CD4-positive, alpha-beta T cell treated with Interleukin-2 at 100 ng/mL for 4 hours (primary cell): Measurements from ENCODE around the gene IFITM1.
"Not testable (repeated sequence)": the region's sequence is repeated elsewhere in the genome, so short reads cannot be mapped to it uniquely, and the experiment has no call there.

Experiments
- DNase-seq: peaks from one replicate; pipeline ENCODE4 v3.0.0-alpha.2; 2020; ENCODE audit warnings: low spot score

The IFITM1 gene

DNA sequence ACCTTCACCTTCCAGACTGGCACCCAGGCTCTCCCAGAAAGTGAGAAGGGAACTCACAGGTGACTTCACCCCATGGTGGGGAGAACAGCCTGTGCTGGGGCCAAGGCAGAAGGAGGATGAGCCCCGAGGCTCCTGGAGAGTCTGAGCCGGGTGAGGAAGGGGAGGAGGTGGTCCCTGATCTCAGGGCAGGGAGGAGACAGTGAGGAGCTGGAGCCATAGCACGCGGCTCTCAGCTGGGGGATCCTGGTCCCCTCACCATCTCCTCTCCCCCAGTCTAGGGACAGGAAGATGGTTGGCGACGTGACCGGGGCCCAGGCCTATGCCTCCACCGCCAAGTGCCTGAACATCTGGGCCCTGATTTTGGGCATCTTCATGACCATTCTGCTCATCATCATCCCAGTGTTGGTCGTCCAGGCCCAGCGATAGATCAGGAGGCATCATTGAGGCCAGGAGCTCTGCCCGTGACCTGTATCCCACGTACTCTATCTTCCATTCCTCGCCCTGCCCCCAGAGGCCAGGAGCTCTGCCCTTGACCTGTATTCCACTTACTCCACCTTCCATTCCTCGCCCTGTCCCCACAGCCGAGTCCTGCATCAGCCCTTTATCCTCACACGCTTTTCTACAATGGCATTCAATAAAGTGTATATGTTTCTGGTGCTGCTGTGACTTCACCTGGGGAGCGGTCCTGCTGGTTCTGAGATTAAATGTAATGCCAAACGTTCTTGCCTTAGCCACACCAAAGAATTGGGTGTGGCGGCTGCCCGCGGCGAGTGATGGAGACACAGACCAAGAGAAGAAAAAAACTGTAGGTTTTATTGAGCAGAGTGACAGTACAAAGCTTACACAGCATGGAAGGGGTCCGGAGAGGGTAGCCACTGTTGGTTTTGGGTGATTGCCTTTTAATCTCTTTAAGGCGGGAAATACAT lies 4.8 kb upstream of the IFITM1 start:
- DNase-seq = peak; percentile 60

DNA sequence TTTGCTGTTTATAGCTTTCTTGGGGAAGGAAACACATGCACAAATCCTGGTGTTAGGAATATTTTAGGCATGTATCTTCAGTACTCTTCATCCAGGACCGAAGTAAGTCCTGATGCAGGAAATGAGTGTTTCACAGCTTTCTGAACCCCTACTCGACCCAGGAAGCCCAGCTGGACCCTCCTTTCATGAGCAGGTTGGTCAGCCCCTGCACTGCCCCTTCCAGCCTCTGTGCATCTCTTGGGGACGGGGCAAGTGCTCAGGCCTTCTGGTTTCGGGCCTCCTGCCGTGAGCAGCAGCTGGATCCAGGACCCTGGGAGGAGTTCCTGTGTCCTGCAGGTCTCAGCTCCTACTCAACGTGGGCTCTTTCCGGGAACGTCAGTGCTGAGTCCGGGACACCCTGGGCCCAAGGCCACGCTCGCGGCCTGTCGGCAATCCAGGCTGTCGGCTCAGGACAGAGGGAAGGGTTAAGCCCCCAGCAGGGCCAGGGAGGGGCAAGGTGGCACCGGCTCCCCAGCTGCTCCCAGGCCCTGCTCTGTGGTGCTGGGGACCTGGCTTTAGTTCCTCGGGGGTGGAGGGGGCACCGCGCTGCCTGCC lies 3.8 kb upstream of the IFITM1 start:
- DNase-seq = not testable (repeated sequence)

DNA sequence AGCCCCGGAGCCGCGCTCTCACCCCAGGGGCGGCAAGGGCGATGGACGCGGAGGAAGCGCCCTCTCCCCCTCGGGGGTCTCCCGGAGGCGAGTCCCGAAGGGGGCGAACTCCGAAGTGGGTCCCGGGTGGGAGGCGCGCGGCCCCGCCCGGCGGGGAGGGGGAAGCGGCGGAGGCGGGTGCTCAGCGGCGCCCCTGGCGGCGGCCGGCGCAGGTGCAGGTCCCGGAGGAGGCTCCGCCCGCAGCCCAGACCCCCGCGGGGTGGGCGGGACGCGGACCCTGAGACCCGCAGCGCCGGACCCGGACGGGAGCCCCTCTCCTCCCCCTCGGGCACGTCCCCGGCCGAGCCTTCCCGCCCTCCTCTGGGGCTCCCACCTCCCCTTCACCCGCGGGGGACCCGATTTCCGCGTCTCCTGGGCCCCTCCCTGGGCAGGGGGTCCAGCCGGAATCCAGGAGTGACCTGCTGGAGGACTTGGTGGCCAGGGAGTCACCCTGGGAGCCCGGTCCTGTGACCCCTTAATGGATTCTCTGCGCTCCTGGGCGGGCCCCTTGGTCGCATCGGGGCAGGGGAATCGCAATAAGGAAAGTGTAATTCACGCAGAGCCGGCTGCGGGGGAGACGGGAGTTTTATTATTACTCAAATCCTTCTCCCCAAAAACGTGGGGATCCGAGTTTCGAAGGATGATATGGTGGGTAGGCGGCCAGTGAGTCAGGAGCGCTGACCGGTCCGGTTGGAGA lies 2.7 kb upstream of the IFITM1 start:
- not testable (repeated sequence) for DNase-seq

- no peak for DNase-seq
These were observed 1.6 kb upstream of the IFITM1 start for GRCh38 chr11:312092-312816.

DNA sequence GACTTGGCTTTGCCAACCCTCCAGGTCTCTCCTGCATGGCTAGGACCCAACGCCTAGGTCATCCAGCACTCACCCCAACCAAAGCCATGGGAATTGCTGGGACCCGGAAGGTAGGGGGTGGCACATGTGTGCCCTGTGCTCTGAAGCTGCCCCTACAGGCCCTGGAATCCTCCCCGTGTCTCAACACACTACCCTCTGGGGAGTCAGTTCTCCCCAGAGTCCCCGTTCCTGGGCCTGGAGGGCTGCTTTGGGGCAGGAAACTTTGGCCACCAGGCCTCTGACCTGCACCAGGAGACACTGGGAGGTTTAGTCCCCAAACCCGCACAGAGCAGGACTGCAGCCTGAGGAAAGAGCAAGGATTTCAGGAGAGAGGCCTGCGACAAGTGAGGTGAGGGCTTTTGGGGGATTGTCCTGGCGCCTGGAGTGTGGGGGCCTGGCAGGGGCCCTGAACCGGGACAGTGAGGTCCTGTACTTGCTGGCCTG lies 495 bp upstream of the IFITM1 start:
- no peak for DNase-seq

GRCh38 chr11:314554-314875 lies 675 bp downstream of the IFITM1 start:
- DNase-seq = not testable (repeated sequence)

- no peak for DNase-seq
These were observed 1.2 kb downstream of the IFITM1 start for GRCh38 chr11:315051-315481.

DNA sequence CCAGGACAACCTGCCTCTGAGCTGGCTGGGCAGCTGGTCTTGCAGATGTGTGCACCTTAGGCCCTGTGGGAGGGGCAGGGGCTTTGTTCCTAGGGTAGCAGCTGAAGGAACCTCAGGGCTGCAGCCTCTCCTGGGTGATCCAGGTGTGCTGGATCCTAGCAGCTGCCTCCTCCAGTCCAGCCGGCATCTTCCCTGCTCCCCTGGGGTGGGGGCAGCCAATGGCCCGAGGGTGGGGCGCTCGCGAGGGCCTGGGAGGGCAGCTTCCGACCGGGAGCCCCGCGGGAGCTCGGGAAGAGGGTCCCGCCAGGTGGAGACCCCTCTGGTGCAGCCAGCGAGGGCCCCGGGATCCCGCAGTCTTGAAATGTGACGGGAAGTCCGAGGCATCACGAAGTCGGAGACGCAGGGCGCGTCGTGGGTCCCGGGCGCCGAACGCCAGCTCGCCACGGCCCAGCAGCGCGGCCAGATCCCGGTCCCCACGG lies 1.7 kb downstream of the IFITM1 start:
- no peak for DNase-seq

- DNase-seq = peak; percentile 35
These were observed 2.3 kb downstream of the IFITM1 start for GRCh38 chr11:316031-316701.

DNA sequence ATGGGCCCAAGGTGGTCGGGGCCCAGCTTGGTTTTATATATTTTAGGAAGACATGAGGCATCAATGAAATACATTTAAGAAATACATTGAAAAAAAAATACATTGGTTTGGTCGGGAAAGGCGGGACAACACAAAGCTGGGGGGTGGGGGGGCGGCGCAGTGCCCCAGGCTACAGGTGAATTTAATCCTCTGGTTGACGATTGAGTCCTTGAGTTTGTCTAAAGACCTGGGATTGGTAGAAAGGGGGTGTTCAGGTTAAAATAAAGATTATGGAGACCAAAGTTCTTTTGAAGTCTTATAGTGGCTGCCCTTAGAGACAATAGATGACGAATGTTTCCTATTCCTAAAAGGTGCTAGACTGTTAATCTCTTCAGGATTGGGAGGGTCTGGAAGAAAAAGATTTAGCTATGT lies 3.1 kb downstream of the IFITM1 start:
- DNase-seq = peak; percentile 57

GRCh38 chr11:317668-318404 lies 4.0 kb downstream of the IFITM1 start:
- not testable (repeated sequence) for DNase-seq

DNA sequence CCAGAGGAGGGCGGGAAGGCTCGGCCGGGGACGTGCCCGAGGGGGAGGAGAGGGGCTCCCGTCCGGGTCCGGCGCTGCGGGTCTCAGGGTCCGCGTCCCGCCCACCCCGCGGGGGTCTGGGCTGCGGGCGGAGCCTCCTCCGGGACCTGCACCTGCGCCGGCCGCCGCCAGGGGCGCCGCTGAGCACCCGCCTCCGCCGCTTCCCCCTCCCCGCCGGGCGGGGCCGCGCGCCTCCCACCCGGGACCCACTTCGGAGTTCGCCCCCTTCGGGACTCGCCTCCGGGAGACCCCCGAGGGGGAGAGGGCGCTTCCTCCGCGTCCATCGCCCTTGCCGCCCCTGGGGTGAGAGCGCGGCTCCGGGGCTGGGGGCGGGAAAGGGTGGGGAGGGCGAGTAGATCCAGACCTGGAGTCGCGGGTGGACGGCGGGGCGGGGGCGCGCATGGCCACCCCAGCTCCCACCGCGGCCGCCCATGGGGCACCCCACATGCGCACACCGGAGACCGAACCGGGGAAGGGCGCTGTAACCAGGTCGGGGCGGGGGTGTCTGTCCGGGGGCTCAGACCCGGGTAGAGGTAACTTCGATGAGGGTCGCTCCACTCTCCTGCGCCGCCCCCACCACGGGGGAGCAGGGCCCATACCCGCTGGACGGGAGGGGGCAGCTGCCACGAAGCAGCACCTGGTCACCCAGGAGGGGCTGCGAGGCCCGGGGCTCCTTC lies 4.7 kb downstream of the IFITM1 start:
- not testable (repeated sequence) for DNase-seq

GRCh38 chr11:319121-319887 lies 5.5 kb downstream of the IFITM1 start:
- not testable (repeated sequence) for DNase-seq

- DNase-seq = not testable (repeated sequence)
These were observed 6.0 kb downstream of the IFITM1 start for GRCh38 chr11:319888-320273.

DNA sequence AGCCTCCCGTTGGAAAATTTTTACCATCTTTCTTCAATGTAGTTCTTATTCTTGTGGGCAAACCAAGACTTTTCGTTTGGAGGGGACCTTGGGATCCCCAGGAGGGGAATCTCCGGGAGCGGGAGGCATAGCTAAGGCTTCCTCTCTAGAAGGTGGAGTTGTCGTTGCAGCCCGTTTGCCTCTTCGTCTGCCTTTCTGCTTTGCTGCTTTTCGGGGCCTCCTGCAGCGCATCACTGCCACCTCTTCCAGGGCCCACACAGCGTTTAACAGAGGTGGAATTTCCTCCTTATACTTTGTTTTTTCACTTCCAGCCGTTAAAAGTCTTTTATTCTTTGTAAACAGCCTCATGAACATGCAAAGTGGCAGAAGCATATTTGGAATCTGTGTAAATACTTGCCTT lies 10.3 kb downstream of the IFITM1 start:
- DNase-seq = no peak

DNA sequence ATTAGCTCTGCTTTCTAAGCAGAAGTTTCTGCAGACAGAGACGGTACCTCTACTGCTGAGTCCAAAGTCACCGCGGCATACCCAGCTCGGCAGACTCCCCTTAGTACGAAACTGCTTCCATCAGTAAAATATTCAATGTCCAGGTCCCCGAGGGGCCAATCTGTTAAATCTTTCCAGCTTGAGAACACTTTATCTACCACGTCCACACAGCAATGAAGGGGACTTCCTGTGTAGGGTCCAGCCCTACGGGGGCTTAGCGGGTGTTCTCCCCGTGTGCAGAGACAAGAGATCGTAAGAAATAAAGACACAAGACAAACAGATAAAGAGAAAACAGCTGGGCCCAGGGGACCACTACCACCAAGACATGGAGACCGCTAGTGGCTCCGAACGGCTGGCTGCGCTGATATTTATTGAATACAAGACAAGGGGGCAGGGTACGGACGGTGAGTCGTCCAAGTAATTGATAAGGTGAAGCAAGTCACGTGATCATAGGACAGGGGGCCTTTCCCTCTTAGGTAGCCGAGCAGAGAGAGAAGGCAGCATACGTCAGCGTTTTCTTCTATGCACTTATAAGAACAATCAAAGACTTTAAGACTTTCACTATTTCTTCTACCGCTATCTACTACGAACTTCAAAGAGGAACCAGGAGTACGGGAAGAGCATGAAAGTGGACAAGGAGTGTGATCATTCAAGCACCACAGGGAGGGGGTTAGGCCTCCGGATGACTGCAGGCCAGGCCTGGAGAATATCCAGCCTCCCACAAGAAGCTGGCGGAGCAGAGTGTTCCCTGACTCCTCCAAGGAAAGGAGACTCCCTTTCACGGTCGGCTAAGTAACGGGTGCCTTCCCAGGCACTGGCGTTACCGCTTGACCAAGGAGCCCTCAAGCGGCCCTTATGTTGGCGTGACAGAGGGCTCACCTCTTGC lies 11.0 kb downstream of the IFITM1 start:
- not testable (repeated sequence) for DNase-seq

DNA sequence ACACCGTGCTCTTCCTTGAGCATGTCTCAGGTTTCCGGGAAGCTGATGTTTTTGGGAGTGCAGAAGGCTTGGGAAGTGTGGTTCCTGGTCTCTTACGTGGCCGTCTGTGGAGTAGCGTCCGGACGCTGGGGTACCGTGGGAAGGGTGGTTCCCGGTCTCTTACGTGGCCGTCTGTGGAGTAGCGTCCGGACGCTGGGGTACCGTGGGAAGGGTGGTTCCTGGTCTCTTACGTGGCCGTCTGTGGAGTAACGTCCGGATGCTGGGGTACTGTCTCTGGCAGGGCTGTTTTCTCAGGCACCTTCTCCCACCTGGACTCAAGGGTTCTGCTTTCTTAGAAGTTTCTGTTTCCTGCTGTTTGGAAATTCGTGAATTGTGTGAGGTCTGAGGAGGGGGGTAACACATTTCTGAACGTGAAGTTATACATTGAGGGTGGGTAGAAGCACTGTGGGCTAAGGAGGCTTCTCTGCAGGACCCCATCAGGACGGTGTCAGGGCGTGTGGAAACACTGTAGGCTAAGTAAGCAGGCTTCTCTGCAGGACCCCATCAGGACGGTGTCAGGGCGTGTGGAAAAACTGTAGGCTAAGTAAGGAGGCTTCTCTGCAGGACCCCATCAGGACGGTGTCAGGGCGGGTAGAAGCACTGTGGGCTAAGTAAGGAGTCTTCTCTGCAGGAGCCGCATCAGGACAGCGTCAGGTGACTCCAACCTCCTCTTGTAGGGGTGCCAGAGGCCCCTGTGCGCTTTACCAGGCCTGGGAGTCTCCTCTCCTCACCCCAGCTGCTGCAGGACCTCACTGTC lies 12.2 kb downstream of the IFITM1 start:
- DNase-seq = no peak
